Non-pigmented ciliary epithelial cell (primary cell): Measurements from ENCODE around the gene PARS2.
A peak's percentile ranks its signal among the peaks of the same experiment; 100 is the strongest.

Experiments
- DNase-seq: peaks from one replicate; pipeline ENCODE4 v3.0.0-alpha.2; 2010; ENCODE audit warnings: low read depth

Gene PARS2

DNA sequence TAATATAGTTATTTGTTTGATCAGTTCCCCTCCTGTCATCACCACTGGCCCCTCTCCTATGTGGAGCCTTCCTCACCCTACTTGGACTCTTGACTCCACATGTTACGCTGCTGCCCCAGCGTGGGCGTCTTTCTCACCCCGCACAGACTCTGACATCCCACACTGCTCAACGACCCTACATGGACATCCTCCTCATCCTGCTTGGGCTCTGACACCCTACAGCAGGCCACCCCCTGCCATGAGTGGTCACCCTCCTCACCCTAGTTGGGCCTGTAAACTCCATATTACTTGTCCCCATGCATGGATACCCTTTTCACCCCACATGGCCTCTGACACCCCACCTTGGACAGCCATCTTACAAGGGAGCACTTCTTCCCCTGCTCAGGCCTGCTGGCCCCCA is 27.6 kb downstream of the PARS2 start:
- no peak for DNase-seq

GRCh38 chr1:54728027-54728426 is 36.3 kb downstream of the PARS2 start:
- DNase-seq: no peak

- DNase-seq: no peak
These were observed 39.6 kb downstream of the PARS2 start for GRCh38 chr1:54724771-54725170.

DNA sequence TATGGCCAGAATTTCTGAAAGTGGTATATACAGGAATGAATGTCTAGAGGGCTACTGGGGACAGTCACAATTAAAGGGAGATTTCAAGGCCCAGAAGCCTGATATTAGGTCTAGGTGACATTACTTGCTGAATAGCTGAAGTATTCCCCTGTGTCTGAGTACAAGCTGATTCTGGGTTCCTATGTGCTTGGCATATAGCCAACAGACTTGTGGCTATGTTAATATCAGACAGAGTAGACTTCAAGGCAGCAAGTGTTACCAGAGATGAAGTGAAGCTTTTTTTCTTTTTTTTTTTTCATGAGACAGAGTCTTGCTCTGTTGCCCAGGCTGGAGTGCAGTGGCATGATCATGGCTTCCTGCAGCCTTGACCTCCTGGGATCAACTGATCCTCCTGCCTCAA is 40.3 kb downstream of the PARS2 start:
- no peak for DNase-seq

DNA sequence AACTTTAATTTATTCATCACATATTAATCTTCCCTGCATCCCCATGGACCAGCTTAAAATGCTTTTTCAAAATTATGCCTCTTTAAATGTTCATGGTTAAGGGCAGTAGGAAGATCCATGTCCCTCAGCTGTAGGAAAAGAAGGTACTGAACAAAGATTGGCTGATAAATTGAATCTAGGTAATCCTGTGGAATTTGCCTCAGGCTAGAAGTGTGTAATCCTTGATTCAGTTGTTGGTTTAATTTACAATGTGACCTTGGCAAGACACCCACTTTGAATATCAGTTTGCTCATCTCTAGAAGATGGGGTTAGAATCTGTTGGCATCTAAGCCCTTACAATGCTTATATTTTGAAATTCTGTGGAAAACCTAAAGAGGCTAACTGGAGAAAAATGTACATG is 42.6 kb downstream of the PARS2 start:
- DNase-seq: no peak

GRCh38 chr1:54716299-54717047 is 47.9 kb downstream of the PARS2 start:
- peak; percentile 38 for DNase-seq

GRCh38 chr1:54715493-54716298 is 48.6 kb downstream of the PARS2 start, which contains the start of gene TTC4:
TSS of gene TTC4 (plus strand) at chr1:54715861. CDS start at chr1:54715909, 48 bp downstream.
- peak; percentile 18 for DNase-seq

DNA sequence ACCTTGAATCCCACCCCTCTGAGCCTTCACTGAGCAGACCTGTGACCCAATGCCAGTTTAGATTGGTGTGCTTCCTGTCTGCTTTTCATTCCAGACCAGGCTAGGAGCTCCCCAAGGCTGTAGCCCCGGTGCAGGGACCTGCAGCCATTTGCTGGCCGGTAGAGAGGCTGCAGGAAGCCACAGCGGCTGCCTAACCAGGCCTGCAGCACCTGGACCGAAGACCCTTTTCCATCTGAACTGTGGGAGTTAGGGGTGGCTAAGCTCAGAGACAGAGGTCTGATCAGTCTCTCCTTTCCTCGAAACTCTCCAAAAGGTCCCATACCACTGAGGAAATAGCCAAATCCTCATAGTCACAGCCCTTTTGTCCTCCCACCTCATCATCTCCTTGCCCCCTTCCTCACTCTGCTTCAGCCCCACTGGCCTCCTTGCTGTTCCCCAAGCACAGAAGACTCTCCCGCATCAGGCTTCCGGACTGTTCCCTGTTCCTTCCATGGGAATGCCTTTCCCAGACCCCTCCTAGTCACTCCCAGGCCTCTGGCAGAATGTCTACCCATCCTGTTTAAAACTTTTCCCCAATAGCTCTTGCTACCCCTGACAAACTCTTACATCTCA is 49.3 kb downstream of the PARS2 start:
- no peak for DNase-seq

- no peak for DNase-seq
These were observed 52.8 kb downstream of the PARS2 start for GRCh38 chr1:54711536-54711935.

DNA sequence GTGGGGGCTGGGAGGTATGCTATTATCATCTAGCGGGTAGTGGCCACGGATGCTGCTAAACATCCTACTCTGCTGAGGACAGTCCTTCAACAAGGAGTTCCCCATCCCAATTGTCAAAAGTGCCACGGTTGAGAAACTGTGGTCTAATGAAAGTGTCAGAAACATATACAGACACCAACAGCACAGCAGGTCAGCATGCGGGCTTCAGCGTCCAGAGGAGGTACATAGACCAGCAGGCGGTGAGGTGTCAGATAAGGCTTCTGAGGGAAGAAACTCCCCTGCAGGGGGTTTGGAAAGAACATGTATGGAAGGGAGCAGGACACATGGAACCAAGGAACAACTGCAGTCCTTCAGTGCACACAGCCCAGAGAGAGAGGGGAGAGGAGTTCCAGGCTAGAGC is 53.5 kb downstream of the PARS2 start:
- no peak for DNase-seq

DNA sequence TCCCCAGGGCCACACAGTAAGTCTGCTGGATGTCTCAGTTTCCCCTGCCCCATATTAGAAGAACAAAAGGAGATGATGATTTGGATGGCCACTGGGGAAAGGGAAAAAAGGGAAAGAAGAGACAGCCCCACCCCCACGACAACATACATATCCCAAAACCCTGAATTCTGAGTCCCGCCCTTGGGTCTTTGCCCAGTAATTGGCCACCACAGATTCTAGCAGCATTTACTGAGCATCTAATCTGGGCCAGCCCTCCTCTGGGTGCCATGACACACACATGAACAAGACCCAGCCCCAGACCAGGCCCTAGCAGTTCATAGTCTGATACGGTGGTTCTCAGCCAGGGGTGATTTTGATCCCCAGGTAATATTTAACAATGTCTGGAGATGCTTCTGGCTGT is 53.9 kb downstream of the PARS2 start:
- DNase-seq: no peak

DNA sequence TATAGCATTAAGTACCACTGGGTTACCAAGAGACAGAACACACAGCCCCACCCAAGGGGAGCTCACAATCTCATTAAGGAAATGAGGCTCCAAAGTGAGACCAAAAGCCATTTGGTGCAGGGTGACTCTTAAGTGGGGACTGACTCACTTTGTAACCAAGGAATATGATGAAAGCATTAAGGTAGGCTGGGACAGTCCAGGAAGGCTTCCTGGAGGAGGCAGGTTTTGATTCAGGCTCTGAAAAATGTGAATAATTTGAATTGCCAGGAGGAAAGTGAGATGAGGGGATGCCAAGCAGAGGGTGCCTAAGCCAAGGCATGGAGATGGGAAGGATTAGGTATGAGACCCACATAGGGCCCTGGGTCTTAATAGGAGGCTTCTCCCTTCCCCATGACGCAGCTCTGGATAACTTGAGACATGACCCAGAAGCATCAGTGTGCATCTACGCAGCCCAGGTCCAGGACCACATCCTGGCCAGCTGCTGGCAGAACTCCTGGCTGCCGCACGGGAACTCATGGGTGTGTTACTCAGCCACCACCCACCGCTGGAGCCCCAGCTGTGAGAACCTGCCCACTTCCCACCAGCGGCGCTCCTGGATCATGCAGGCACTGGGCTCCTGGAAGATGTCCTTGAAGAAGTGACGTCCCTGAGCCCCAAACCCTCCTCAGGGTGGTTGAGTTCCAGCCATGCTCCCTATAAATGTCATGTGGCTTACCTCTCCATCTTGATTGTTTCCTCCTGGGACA is 54.6 kb downstream of the PARS2 start:
- no peak for DNase-seq

GRCh38 chr1:54708385-54708784 is 55.9 kb downstream of the PARS2 start:
- no peak for DNase-seq
